Chondrocyte (in vitro differentiated cells): ENCODE results near the gene DCLK2. TPM values are rescaled to one million over a fixed set of nuclear protein-coding genes. Genes with fewer than 3 reads are reported as not detected.
A peak's percentile ranks its signal among the peaks of the same experiment; 100 is the strongest.

Experiments used
- DNase-seq: peaks from one replicate; pipeline ENCODE4 v3.0.0; 2021; ENCODE audit warnings: mixed read lengths, low spot score
- H3K27ac Mint-ChIP-seq: one replicate; pipeline ENCODE4 v1.8.0; 2021; ENCODE audit warnings: mild to moderate bottlenecking, moderate library complexity, mixed read lengths; ENCODE audit not compliant: unreplicated experiment
- H3K27me3 Mint-ChIP-seq: 2 replicates; pipeline ENCODE4 v1.8.0; 2021; ENCODE audit warnings: low read depth, mixed read lengths
- H3K36me3 Mint-ChIP-seq: 2 replicates; pipeline ENCODE4 v1.8.0; 2021; ENCODE audit warnings: low read depth, mixed read lengths
- H3K4me1 Mint-ChIP-seq: 2 replicates; pipeline ENCODE4 v1.8.0; 2021; ENCODE audit warnings: low read depth, mild to moderate bottlenecking, mixed read lengths
- H3K4me3 Mint-ChIP-seq: one replicate; pipeline ENCODE4 v1.8.0; 2021; ENCODE audit warnings: mild to moderate bottlenecking, moderate library complexity, mixed read lengths; ENCODE audit not compliant: unreplicated experiment
- H3K9me3 Mint-ChIP-seq: 2 replicates; pipeline ENCODE4 v1.8.0; 2021; ENCODE audit warnings: low read depth, mixed read lengths
- CTCF ChIP-seq: fragments of 200-600 bp; sonication (generic); IDR thresholded peaks from 2 replicates; pipeline ENCODE4 v1.5.0; 2021; ENCODE audit warnings: antibody characterized with exemption, mild to moderate bottlenecking, moderate library complexity
- total RNA-seq: library from RNA; stranded (reverse); gene quantifications from 3 replicates; pipeline ENCODE4 v1.2.1, GENCODE V29; 2021

DCLK2 gene
- total RNA-seq, 1 donor from 2014 or later, result 20.0 TPM

GRCh38 chr4:150259861-150260567, 181.8 kb downstream of the DCLK2 start:
- H3K4me1 Mint-ChIP-seq, result peaks cover 39% of the 10 kb centered on the region
- H3K9me3 Mint-ChIP-seq, result no peaks in the 10 kb centered on the region
- no peak overlapping the region for H3K27ac Mint-ChIP-seq
- no peaks in the 10 kb centered on the region for H3K27me3 Mint-ChIP-seq
- DNase-seq, result no peak
- no peak overlapping the region for H3K4me3 Mint-ChIP-seq
- peaks cover 25% of the 10 kb centered on the region for H3K36me3 Mint-ChIP-seq
- TF ChIP-seq CTCF, result no peak

- Mint-ChIP-seq H3K9me3 (peaks cover 4% of the 10 kb centered on the region), H3K27ac (peak overlapping the region; percentile 15), H3K4me1 (peaks cover 49% of the 10 kb centered on the region), H3K27me3 (no peaks in the 10 kb centered on the region), H3K36me3 (peaks cover 27% of the 10 kb centered on the region), H3K4me3 (no peak overlapping the region)
- TF ChIP-seq CTCF, result no peak
- no peak for DNase-seq
Observed at GRCh38 chr4:150261571-150261970, 183.3 kb downstream of the DCLK2 start.

- Mint-ChIP-seq H3K27ac (no peak overlapping the region), H3K4me1 (peaks cover 51% of the 10 kb centered on the region), H3K9me3 (peaks cover 9% of the 10 kb centered on the region), H3K36me3 (peaks cover 32% of the 10 kb centered on the region), H3K4me3 (no peak overlapping the region), H3K27me3 (no peaks in the 10 kb centered on the region)
- TF ChIP-seq CTCF, result no peak
- no peak for DNase-seq
Observed at GRCh38 chr4:150262611-150263010, 184.4 kb downstream of the DCLK2 start.

GRCh38 chr4:150264595-150265161, 186.4 kb downstream of the DCLK2 start:
- Mint-ChIP-seq H3K27me3 (no peaks in the 10 kb centered on the region), H3K36me3 (peaks cover 37% of the 10 kb centered on the region), H3K9me3 (peaks cover 22% of the 10 kb centered on the region), H3K4me1 (peaks cover 50% of the 10 kb centered on the region), H3K27ac (no peak overlapping the region), H3K4me3 (no peak overlapping the region)
- no peak for TF ChIP-seq CTCF
- no peak for DNase-seq

GRCh38 chr4:150265806-150266205, 187.6 kb downstream of the DCLK2 start:
- no peak for DNase-seq
- peaks cover 50% of the 10 kb centered on the region for H3K4me1 Mint-ChIP-seq
- TF ChIP-seq CTCF, result no peak
- peaks cover 26% of the 10 kb centered on the region for H3K9me3 Mint-ChIP-seq
- no peaks in the 10 kb centered on the region for H3K27me3 Mint-ChIP-seq
- H3K36me3 Mint-ChIP-seq, result peaks cover 36% of the 10 kb centered on the region
- no peak overlapping the region for H3K27ac Mint-ChIP-seq
- H3K4me3 Mint-ChIP-seq, result no peak overlapping the region
